MM.1S (cell line): ENCODE results near the gene HDAC10.

ENCODE experiments used
- EZH2 ChIP-seq: fragments of 300-600 bp; sonication (generic); optimal IDR thresholded peaks from 2 replicates; pipeline ENCODE3; 2017; ENCODE audit warnings: low read depth, mild to moderate bottlenecking, antibody characterized with exemption, low read length, mixed read lengths
- EZH2phosphoT487 ChIP-seq: fragments of 300-600 bp; sonication (generic); IDR thresholded peaks from 2 replicates; pipeline ENCODE4 v1.6.1; 2018; ENCODE audit warnings: antibody characterized with exemption, low read length
- TF ChIP-seq, protein P1 (sequence below): fragments of 300-600 bp; sonication (generic); IDR thresholded peaks from 2 replicates; pipeline ENCODE4 v1.5.1; 2016; ENCODE audit warnings: antibody characterized with exemption, low read length, mixed read lengths

DNA sequence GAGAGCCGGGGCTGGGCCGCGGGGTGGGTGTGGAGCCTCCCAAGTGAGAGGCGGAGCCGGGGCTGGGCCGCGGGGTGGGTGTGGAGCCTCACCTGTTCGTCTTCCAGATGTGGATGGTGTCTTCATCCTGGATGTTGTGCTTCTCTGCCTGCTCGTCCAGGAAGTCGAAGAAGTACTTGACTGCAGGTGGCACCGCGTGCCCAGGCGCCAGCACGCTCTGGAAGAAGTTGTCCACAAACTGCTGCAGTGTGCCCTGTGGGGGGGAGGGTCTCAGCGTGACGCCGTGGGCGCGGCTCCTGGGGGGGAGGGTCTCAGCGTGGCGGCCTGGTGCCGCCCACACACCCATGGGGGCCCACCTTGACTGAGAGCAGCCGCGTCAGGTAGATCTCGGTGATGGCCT is 26.7 kb upstream of the HDAC10 start:
- TF ChIP-seq EZH2 (no peak), EZH2phosphoT487 (no peak)
- TF ChIP-seq, protein P1, sequence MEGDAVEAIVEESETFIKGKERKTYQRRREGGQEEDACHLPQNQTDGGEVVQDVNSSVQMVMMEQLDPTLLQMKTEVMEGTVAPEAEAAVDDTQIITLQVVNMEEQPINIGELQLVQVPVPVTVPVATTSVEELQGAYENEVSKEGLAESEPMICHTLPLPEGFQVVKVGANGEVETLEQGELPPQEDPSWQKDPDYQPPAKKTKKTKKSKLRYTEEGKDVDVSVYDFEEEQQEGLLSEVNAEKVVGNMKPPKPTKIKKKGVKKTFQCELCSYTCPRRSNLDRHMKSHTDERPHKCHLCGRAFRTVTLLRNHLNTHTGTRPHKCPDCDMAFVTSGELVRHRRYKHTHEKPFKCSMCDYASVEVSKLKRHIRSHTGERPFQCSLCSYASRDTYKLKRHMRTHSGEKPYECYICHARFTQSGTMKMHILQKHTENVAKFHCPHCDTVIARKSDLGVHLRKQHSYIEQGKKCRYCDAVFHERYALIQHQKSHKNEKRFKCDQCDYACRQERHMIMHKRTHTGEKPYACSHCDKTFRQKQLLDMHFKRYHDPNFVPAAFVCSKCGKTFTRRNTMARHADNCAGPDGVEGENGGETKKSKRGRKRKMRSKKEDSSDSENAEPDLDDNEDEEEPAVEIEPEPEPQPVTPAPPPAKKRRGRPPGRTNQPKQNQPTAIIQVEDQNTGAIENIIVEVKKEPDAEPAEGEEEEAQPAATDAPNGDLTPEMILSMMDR: no peak
